SK-N-SH (cell line): ENCODE data around the gene MARS1. TPM values are rescaled to one million over a fixed set of nuclear protein-coding genes. Genes with fewer than 3 reads are reported as not detected.

Source experiments
- CTCF ChIA-PET: fragments of 300-600, 350-600 bp; formaldehyde crosslinking; extraction: SDS; loops from one replicate; lab custom pipeline; 2021; lab: Yijun Ruan, JAX
- POLR2A ChIA-PET: fragments of 350-600 bp; sonication (Branson Sonifier 250); formaldehyde crosslinking; extraction: SDS; loops from one replicate; lab custom pipeline; 2020; ENCODE audit warnings: antibody characterized with exemption, inconsistent platforms; lab: Yijun Ruan, JAX
- DNase-seq: peaks from one replicate; pipeline ENCODE4 v3.0.0; 2012
- H2AFZ ChIP-seq: fragments of 200-600 bp; sonication (generic); 2 replicates; pipeline ENCODE4 v1.8.1; 2016; ENCODE audit warnings: antibody characterized with exemption, mild to moderate bottlenecking, low read depth
- H3F3A ChIP-seq: fragments of 200-600 bp; sonication (generic); replicated peaks from 2 replicates; pipeline ENCODE3; 2016; ENCODE audit warnings: antibody characterized with exemption, mild to moderate bottlenecking; ENCODE audit not compliant: insufficient read depth
- H3K27ac ChIP-seq, 2 experiments: fragments of 200-500 bp in 1 of 2; fragments of 200-600 bp in 1 of 2; sonication (Bioruptor generic) in 1 of 2; sonication (generic), shearing (Covaris generic) in 1 of 2; 2 replicates each; pipeline versions ENCODE4 v1.5.1 to v1.6.1; 2014 to 2016; ENCODE audit warnings: low read depth in 2 of 2, inconsistent platforms in 1 of 2, low read length in 1 of 2, mild to moderate bottlenecking in 1 of 2, mixed read lengths in 1 of 2
- H3K27me3 ChIP-seq: fragments of 200-600 bp; sonication (generic), shearing (Covaris generic); 2 replicates; pipeline ENCODE4 v1.6.1; 2016; ENCODE audit warnings: mixed run types; ENCODE audit not compliant: insufficient read depth
- H3K36me3 ChIP-seq, 2 experiments: fragments of 200-500 bp in 1 of 2; fragments of 200-600 bp in 1 of 2; sonication (Bioruptor generic) in 1 of 2; sonication (generic) in 1 of 2; replicated peaks in 1 of 2; 2 replicates each; pipeline versions ENCODE3 to v1.5.1; 2014 to 2016; ENCODE audit warnings: low read length in 1 of 2, mild to moderate bottlenecking in 1 of 2; ENCODE audit not compliant: insufficient read depth in 2 of 2, control insufficient read depth in 1 of 2
- H3K4me1 ChIP-seq, 2 experiments: fragments of 200-500 bp in 1 of 2; fragments of 200-600 bp in 1 of 2; sonication (Bioruptor generic) in 1 of 2; sonication (generic), shearing (Covaris generic) in 1 of 2; 2 replicates each; pipeline versions ENCODE4 v1.5.1 to v1.6.1; 2014 to 2016; ENCODE audit warnings: low read depth in 1 of 2, low read length in 1 of 2, mixed run types in 1 of 2; ENCODE audit not compliant: insufficient read depth in 2 of 2, control insufficient read depth in 1 of 2
- H3K4me2 ChIP-seq: fragments of 200-600 bp; sonication (generic), shearing (Covaris generic); 2 replicates; pipeline ENCODE4 v1.6.1; 2017; ENCODE audit warnings: mixed run types
- H3K4me3 ChIP-seq, 2 experiments: fragments of 200-500 bp in 1 of 2; fragments of 200-600 bp in 1 of 2; sonication (Bioruptor generic) in 1 of 2; sonication (generic), shearing (Covaris generic) in 1 of 2; 2 replicates each; pipeline versions ENCODE4 v1.5.1 to v1.8.1; 2014 to 2016; ENCODE audit warnings: low read depth in 2 of 2, inconsistent platforms in 1 of 2, low read length in 1 of 2, mild to moderate bottlenecking in 1 of 2, mixed read lengths in 1 of 2, moderate library complexity in 1 of 2
- H3K79me2 ChIP-seq: fragments of 200-600 bp; sonication (generic); 2 replicates; pipeline ENCODE4 v1.8.1; 2017; ENCODE audit warnings: mild to moderate bottlenecking; ENCODE audit not compliant: insufficient read depth
- H3K9ac ChIP-seq: fragments of 200-600 bp; sonication (generic); 2 replicates; pipeline ENCODE4 v1.6.1; 2017; ENCODE audit warnings: mixed run types
- H3K9me2 ChIP-seq: fragments of 200-600 bp; sonication (generic); 2 replicates; pipeline ENCODE4 v1.6.1; 2017; ENCODE audit warnings: mixed run types
- H3K9me3 ChIP-seq: fragments of 200-600 bp; sonication (generic); 2 replicates; pipeline ENCODE4 v1.6.1; 2017; ENCODE audit warnings: mixed run types, mild to moderate bottlenecking, moderate library complexity
- H4K20me1 ChIP-seq: fragments of 200-600 bp; sonication (generic); 2 replicates; pipeline ENCODE4 v1.6.1; 2017; ENCODE audit warnings: mild to moderate bottlenecking, mixed run types; ENCODE audit not compliant: insufficient read depth
- CTCF ChIP-seq: fragments of 200-600 bp; sonication (generic); IDR thresholded peaks from 2 replicates; pipeline ENCODE4 v1.6.1; 2017; ENCODE audit warnings: antibody characterized with exemption, mild to moderate bottlenecking, moderate library complexity
- ELF1 ChIP-seq: IDR thresholded peaks from 2 replicates; pipeline ENCODE4 v1.4.0; 2012
- FOXJ3 ChIP-seq: sonication (generic); formaldehyde crosslinking; IDR thresholded peaks from 2 replicates; pipeline ENCODE4 v1.5.1; 2020; ENCODE audit warnings: mild to moderate bottlenecking, missing genetic modification reagents
- GATA2 ChIP-seq: sonication (generic); formaldehyde crosslinking; IDR thresholded peaks from 2 replicates; pipeline ENCODE4 v1.5.0; 2020; ENCODE audit warnings: mild to moderate bottlenecking, missing genetic modification reagents
- JUND ChIP-seq: IDR thresholded peaks from 2 replicates; pipeline ENCODE4 v1.4.0; 2012
- MXI1 ChIP-seq: IDR thresholded peaks from 2 replicates; pipeline ENCODE4 v1.6.1; 2012; ENCODE audit warnings: mild to moderate bottlenecking, low read depth, low read length, improper control_type of control experiment
- NRF1 ChIP-seq: IDR thresholded peaks from 2 replicates; pipeline ENCODE4 v1.6.1; 2012; ENCODE audit warnings: low read depth, mild to moderate bottlenecking, low read length
- PBX3 ChIP-seq: IDR thresholded peaks from 2 replicates; pipeline ENCODE4; 2012
- POLR2AphosphoS5 ChIP-seq: IDR thresholded peaks from 2 replicates; pipeline ENCODE4 v1.6.1; 2012; ENCODE audit warnings: low read depth, low read length
- REST ChIP-seq: IDR thresholded peaks from 2 replicates; pipeline ENCODE4 v1.6.1; 2012; ENCODE audit warnings: mild to moderate bottlenecking, low read depth, low read length, moderate library complexity
- RFX5 ChIP-seq: IDR thresholded peaks from 2 replicates; pipeline ENCODE4 v1.6.1; 2012; ENCODE audit warnings: mild to moderate bottlenecking, improper control_type of control experiment, low read length
- RXRA ChIP-seq: IDR thresholded peaks from 2 replicates; pipeline ENCODE4 v1.4.0; 2012; ENCODE audit warnings: low read depth, mild to moderate bottlenecking, borderline replicate concordance
- TCF12 ChIP-seq: IDR thresholded peaks from 2 replicates; pipeline ENCODE4 v1.4.0; 2012
- TEAD4 ChIP-seq: IDR thresholded peaks from 2 replicates; pipeline ENCODE4 v1.4.0; 2012; ENCODE audit warnings: mild to moderate bottlenecking, borderline replicate concordance; ENCODE audit not compliant: insufficient read depth
- USF2 ChIP-seq: fragments of 150-350 bp; IDR thresholded peaks from 2 replicates; pipeline ENCODE4 v1.6.1; 2017; ENCODE audit warnings: antibody characterized with exemption, low read length, low read depth, borderline replicate concordance
- ZBTB33 ChIP-seq: IDR thresholded peaks from 2 replicates; pipeline ENCODE4 v1.4.0; 2012; ENCODE audit warnings: low read depth, borderline replicate concordance
- WGBS: methylation state at CpG from one replicate; pipeline ENCODE4 v1.1.6; 2017; ENCODE audit warnings: low lambda C conversion rate; 5-methylcytosine and 5-hydroxymethylcytosine counted together
- polyA plus RNA-seq, 3 experiments: library from polyadenylated mRNA; depleted of rRNA; stranded (reverse); fragments of >200 nt; gene quantifications; 2 replicates each; pipeline ENCODE4 v1.2.3, GENCODE V29; 2012

Gene MARS1
- polyA plus RNA-seq, 1 of the 3 experiments (the other 2 are of a cell fraction): 158 TPM

- H3K9me2 ChIP-seq: no peaks in the 10 kb centered on the region
- H3K79me2 ChIP-seq: peaks cover 5% of the 10 kb centered on the region; the same call in 1 of the 2 replicates
- H3K4me1 ChIP-seq: 0 out of 4 replicates have a peak, but pooled peaks cover 0 to 4% of the 10 kb centered on the region in 2 experiments
- H3K27me3 ChIP-seq: no peaks in the 10 kb centered on the region
- no peaks in the 10 kb centered on the region for H3F3A ChIP-seq
- TF ChIP-seq PBX3: no peak
- no peak for TF ChIP-seq FOXJ3
- TF ChIP-seq USF2: no peak
- TF ChIP-seq RXRA: no peak
- no peak for TF ChIP-seq JUND
- no peak for TF ChIP-seq ELF1
- TF ChIP-seq NRF1: no peak
- no peak for TF ChIP-seq GATA2 (CRISPR knock-in tag)
- no peak for TF ChIP-seq POLR2AphosphoS5
- no peak for TF ChIP-seq ZBTB33
- TF ChIP-seq RFX5: no peak
- TF ChIP-seq TEAD4: no peak
- no peak overlapping the region for H2AFZ ChIP-seq
- peaks cover 6 to 15% of the 10 kb centered on the region in 2 experiments for H3K36me3 ChIP-seq
- ChIA-PET CTCF (interaction anchor here (3.8 to 7.3 kb wide), 2 partner anchors 20 to 69 kb away, joined by 14 to 46 read pairs; partner anchors contain the start of gene B4GALNT1), POLR2A (no interaction called here)
- H3K9me3 ChIP-seq: no peaks in the 10 kb centered on the region
- H3K4me2 ChIP-seq: no peak overlapping the region
- DNase-seq: no peak
- no peak overlapping the region for H3K9ac ChIP-seq
- WGBS: 84% methylated on average over 4 of the region's 4 CpGs
- no peaks in the 10 kb centered on the region for H4K20me1 ChIP-seq
- H3K4me3 ChIP-seq: no peak overlapping the region
- no peak overlapping the region for H3K27ac ChIP-seq
These were observed 75.5 kb downstream of the MARS1 start for GRCh38 chr12:57563358-57563757.

GRCh38 chr12:57564178-57564740 lies 76.4 kb downstream of the MARS1 start:
- no peaks in the 10 kb centered on the region for H4K20me1 ChIP-seq
- ChIA-PET CTCF (interaction anchor here (1.0 to 7.3 kb wide), 3 partner anchors 11 to 68 kb away, joined by 4 to 46 read pairs (median 14); partner anchors contain the start of gene B4GALNT1), POLR2A (no interaction called here)
- 0 out of 4 replicates have a peak, but pooled peaks cover 0 to 4% of the 10 kb centered on the region in 2 experiments for H3K4me1 ChIP-seq
- H3K9ac ChIP-seq: no peak overlapping the region
- H3K4me3 ChIP-seq: no peak overlapping the region
- H3K9me3 ChIP-seq: no peaks in the 10 kb centered on the region
- no peak for DNase-seq
- H3K9me2 ChIP-seq: no peaks in the 10 kb centered on the region
- H3K36me3 ChIP-seq: peaks cover 9 to 21% of the 10 kb centered on the region in 2 experiments
- no peak overlapping the region for H3K4me2 ChIP-seq
- no peak overlapping the region for H3K27ac ChIP-seq
- H3K27me3 ChIP-seq: no peaks in the 10 kb centered on the region
- no peak for TF ChIP-seq REST
- TF ChIP-seq MXI1: no peak
- TF ChIP-seq ELF1: no peak
- TF ChIP-seq TCF12: no peak
- TF ChIP-seq PBX3: no peak
- no peak for TF ChIP-seq FOXJ3
- TF ChIP-seq CTCF: no peak
- no peak for TF ChIP-seq NRF1
- no peak overlapping the region for H2AFZ ChIP-seq
- no peaks in the 10 kb centered on the region for H3K79me2 ChIP-seq
- WGBS: 73% methylated on average over 7 of the region's 7 CpGs
- H3F3A ChIP-seq: no peaks in the 10 kb centered on the region
